Astrocyte (in vitro differentiated cells and primary cell): Measurements from ENCODE around the gene ZRANB1.

Experiments
- CTCF ChIP-seq: IDR thresholded peaks from 2 replicates; pipeline ENCODE4 v1.5.1; 2011; ENCODE audit warnings: low read depth, mild to moderate bottlenecking, inconsistent platforms, low read length, moderate library complexity; ENCODE audit not compliant: insufficient read depth
- EZH2 ChIP-seq: IDR thresholded peaks from 2 replicates; pipeline ENCODE4 v1.6.1; 2012; ENCODE audit warnings: mild to moderate bottlenecking, low read length, inconsistent platforms; ENCODE audit not compliant: insufficient read depth

DNA sequence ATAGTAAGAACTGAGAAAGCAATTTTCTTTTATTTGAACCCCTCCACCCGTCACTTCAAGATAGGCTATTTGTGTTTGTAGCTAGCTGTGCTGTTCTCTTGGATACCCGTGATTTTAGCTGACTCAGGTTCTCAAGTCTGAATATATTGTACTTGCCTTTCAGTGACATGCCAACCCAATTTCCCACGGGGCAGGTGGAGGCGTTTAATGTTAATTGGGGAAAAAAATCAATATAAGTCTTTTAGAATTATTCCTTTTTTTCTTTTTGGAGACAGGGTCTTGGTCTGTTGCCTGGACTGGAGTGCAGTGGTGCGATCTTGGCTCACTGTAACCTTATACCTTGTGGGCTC lies 36.4 kb downstream of the ZRANB1 start:
- TF ChIP-seq EZH2 (no peak), CTCF (no peak)
